Measurements from ENCODE around the gene PLB1.

GRCh38 chr2:28462122-28462521 is 33.7 kb upstream of the PLB1 start:
- TF ChIP-seq POLR2AphosphoS5 (IDR thresholded peaks at IDR 0.05; ENCODE audit: low read depth, low read length) (no peak), POLR2A (IDR thresholded peaks at IDR 0.05; ENCODE audit: low read depth, low read length) (no peak)

All from GM12892 (cell line).